OCI-LY1 (cell line): ENCODE data around the gene AQP1.

Experiments used
- H2AFZ ChIP-seq: fragments of 200-600 bp; sonication (generic), shearing (Covaris generic); 2 replicates; pipeline ENCODE4 v1.6.0; 2014; ENCODE audit warnings: antibody characterized with exemption, mild to moderate bottlenecking, low read length
- H3F3A ChIP-seq: fragments of 200-600 bp; sonication (generic), shearing (Covaris generic); 2 replicates; pipeline ENCODE4 v1.6.0; 2014; ENCODE audit warnings: mild to moderate bottlenecking, antibody characterized with exemption, low read length, moderate library complexity; ENCODE audit not compliant: insufficient read depth
- H3K27ac ChIP-seq: fragments of 200-600 bp; sonication (generic); 2 replicates; pipeline ENCODE4 v1.5.1; 2014; ENCODE audit warnings: low read length, mixed run types, mild to moderate bottlenecking, low read depth; ENCODE audit not compliant: poor library complexity, severe bottlenecking
- H3K27me3 ChIP-seq: fragments of 200-600 bp; sonication (generic); 2 replicates; pipeline ENCODE4 v1.6.0; 2014; ENCODE audit warnings: antibody characterized with exemption, mild to moderate bottlenecking, low read length, moderate library complexity; ENCODE audit not compliant: insufficient read depth
- H3K36me3 ChIP-seq: fragments of 200-600 bp; sonication (generic); 2 replicates; pipeline ENCODE4 v1.6.1; 2014; ENCODE audit warnings: mild to moderate bottlenecking, antibody characterized with exemption, low read length, moderate library complexity, mixed read lengths; ENCODE audit not compliant: insufficient read depth
- H3K4me1 ChIP-seq: fragments of 200-600 bp; sonication (generic); 2 replicates; pipeline ENCODE4 v1.5.1; 2014; ENCODE audit warnings: mild to moderate bottlenecking, low read length, moderate library complexity; ENCODE audit not compliant: insufficient read depth, severe bottlenecking
- H3K4me2 ChIP-seq: fragments of 200-600 bp; sonication (generic), shearing (Covaris generic); 2 replicates; pipeline ENCODE4 v1.6.1; 2014; ENCODE audit warnings: low read length
- H3K4me3 ChIP-seq: fragments of 200-600 bp; sonication (generic); 2 replicates; pipeline ENCODE4 v1.5.1; 2014; ENCODE audit warnings: low read length, low read depth, mild to moderate bottlenecking, mixed read lengths; ENCODE audit not compliant: poor library complexity, severe bottlenecking
- H3K79me2 ChIP-seq: fragments of 200-600 bp; shearing (Covaris generic); 2 replicates; pipeline ENCODE4 v1.6.1; 2016; ENCODE audit warnings: mixed run types, low read length, mixed read lengths; ENCODE audit not compliant: insufficient read depth
- H3K9ac ChIP-seq: fragments of 200-600 bp; sonication (generic), shearing (Covaris generic); 2 replicates; pipeline ENCODE4 v1.6.1; 2014; ENCODE audit warnings: mild to moderate bottlenecking, low read length, mixed read lengths
- H3K9me2 ChIP-seq: fragments of 200-600 bp; sonication (generic), shearing (Covaris generic); 2 replicates; pipeline ENCODE4 v1.6.1; 2014; ENCODE audit warnings: low read depth, mild to moderate bottlenecking, low read length, mixed read lengths
- H3K9me3 ChIP-seq: fragments of 200-600 bp; shearing (Covaris generic); 2 replicates; pipeline ENCODE4 v1.6.1; 2014; ENCODE audit warnings: low read length, mixed read lengths
- H4K20me1 ChIP-seq: fragments of 200-600 bp; sonication (generic), shearing (Covaris generic); 2 replicates; pipeline ENCODE4 v1.6.0; 2016; ENCODE audit warnings: mild to moderate bottlenecking, low read length; ENCODE audit not compliant: insufficient read depth
- EZH2 ChIP-seq: fragments of 200-600 bp; sonication (generic), shearing (Covaris generic); IDR thresholded peaks from 2 replicates; pipeline ENCODE4 v1.8.0; 2017; ENCODE audit warnings: borderline replicate concordance, mixed run types, mild to moderate bottlenecking, antibody characterized with exemption, low read length, moderate library complexity, mixed read lengths
- TF ChIP-seq, protein P1 (sequence below): fragments of 200-600 bp; sonication (generic), shearing (Covaris generic); IDR thresholded peaks from 2 replicates; pipeline ENCODE4 v1.5.1; 2017; ENCODE audit warnings: mild to moderate bottlenecking, antibody characterized with exemption, low read length, moderate library complexity, mixed read lengths

The AQP1 gene

DNA sequence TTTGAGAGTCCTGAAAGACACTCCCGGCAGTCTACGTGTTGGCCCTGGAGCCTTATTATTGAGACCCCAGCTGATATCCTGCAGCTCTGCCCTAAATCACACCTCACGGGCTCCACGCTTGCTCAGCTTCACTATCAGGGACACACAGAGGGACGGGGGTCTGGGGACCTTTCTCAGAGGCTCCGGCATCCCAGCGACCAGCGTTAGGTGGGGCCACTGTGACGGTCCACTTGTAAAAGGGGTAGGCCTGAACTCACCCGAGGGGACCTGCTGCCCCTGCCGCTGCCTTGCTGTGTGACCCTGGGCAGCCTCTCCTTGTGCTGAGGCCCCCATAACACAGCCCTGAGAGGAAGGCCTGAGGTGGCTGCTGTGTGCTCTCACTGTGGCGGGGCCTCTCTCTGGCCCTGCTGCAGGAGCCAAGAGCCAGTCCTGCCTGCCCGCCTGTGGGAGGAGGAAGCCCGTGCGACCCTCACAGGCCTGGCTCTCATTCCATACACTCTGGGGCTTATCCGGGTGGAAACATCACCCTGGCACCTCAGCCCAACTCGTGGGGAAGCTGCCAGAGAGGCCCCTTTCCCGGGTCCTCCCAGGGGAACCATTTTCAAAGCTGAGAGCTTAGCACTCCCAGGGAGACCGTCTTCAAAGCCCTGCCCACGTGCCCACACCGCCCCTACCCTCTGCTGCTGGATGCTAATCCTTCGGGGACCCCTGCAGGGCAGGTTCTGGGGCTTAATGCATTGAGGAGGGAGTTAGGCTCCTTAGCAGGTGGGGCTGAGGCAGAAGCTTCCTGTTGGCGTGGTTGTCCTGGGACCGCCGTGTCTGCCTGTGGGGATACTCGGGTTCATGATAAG lies 21.7 kb downstream of the AQP1 start:
- Histone ChIP-seq H3K27ac (no peak overlapping the region), H3K4me3 (no peak overlapping the region), H4K20me1 (no peaks in the 10 kb centered on the region), H3K9me3 (no peaks in the 10 kb centered on the region), H3K36me3 (no peaks in the 10 kb centered on the region), H3F3A (no peaks in the 10 kb centered on the region), H3K4me1 (no peaks in the 10 kb centered on the region), H2AFZ (no peak overlapping the region), H3K27me3 (no peaks in the 10 kb centered on the region; the same call in 1 of the 2 replicates), H3K9me2 (no peaks in the 10 kb centered on the region), H3K9ac (no peak overlapping the region), H3K79me2 (no peaks in the 10 kb centered on the region), H3K4me2 (no peak overlapping the region)
- TF ChIP-seq, protein P1, sequence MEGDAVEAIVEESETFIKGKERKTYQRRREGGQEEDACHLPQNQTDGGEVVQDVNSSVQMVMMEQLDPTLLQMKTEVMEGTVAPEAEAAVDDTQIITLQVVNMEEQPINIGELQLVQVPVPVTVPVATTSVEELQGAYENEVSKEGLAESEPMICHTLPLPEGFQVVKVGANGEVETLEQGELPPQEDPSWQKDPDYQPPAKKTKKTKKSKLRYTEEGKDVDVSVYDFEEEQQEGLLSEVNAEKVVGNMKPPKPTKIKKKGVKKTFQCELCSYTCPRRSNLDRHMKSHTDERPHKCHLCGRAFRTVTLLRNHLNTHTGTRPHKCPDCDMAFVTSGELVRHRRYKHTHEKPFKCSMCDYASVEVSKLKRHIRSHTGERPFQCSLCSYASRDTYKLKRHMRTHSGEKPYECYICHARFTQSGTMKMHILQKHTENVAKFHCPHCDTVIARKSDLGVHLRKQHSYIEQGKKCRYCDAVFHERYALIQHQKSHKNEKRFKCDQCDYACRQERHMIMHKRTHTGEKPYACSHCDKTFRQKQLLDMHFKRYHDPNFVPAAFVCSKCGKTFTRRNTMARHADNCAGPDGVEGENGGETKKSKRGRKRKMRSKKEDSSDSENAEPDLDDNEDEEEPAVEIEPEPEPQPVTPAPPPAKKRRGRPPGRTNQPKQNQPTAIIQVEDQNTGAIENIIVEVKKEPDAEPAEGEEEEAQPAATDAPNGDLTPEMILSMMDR: no peak
- no peak for TF ChIP-seq EZH2

DNA sequence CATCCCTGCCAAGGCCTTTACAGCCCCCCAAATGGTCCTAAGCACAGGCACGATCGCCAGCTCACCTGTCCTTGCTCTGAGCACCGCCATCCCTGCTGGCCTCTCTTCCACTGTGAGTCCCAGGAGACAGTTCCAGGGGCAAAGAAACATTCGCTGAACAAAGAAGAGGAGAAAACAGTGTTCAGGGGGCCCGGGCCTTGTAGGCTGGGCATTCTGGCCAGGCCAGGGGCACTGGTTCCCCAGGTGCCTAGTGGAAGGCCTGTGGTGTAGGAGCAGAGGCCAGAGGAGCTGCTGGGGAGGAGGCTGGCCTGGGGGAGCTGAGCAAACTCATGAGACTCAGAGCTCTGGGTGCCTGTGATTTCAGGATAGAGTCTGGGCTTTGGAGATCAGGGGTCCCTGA lies 22.6 kb downstream of the AQP1 start:
- Histone ChIP-seq H3K4me3 (no peak overlapping the region), H3K9me2 (no peaks in the 10 kb centered on the region), H3F3A (no peaks in the 10 kb centered on the region), H3K27ac (no peak overlapping the region), H3K79me2 (no peaks in the 10 kb centered on the region), H3K9ac (no peak overlapping the region), H3K36me3 (no peaks in the 10 kb centered on the region), H4K20me1 (no peaks in the 10 kb centered on the region), H2AFZ (no peak overlapping the region), H3K4me2 (no peak overlapping the region), H3K4me1 (no peaks in the 10 kb centered on the region), H3K27me3 (no peaks in the 10 kb centered on the region; the same call in 1 of the 2 replicates), H3K9me3 (no peaks in the 10 kb centered on the region)
- TF ChIP-seq EZH2: no peak
- TF ChIP-seq, protein P1: no peak

DNA sequence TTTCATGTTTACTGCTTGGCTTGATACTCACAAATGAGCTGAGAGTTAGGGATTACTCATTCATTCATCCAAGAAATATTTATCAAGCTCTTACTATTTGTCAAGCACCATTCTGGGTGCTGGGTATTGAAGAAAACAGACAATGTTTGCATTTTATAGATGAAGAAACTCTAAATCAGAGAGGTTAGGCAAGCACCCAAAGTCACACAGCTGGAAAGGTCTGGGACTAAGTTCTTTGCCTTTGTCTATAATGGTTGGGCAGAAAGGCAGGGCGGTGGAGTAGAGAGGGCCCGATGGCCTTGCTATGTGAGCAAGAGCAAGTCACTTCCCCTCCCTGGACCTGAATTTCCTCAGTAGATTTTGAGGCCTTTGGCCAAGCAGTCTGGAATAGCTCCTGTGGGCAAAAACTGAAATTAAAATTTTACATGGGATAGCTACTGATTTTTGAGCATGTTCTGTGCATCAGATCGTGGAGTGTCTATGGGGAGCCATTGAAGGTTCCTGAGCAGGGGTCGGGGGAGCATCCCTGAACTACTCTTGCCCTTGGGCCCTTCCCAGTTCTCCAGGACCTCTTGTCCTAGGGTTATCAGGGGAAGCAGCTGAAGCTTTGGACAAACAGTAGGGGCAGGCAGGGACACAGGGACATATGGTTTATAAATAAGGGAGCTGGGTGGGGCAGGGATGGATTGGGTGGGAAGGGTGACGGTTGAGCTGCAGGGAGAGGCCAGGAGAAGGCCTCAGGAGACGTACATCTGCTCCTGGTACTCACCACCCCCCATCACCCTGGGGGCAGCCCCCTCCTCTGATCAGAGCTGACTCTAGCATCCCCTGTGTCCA lies 23.3 kb downstream of the AQP1 start:
- no peaks in the 10 kb centered on the region for H3F3A ChIP-seq
- no peak overlapping the region for H3K9ac ChIP-seq
- H2AFZ ChIP-seq: no peak overlapping the region
- no peak overlapping the region for H3K4me3 ChIP-seq
- H3K9me2 ChIP-seq: no peaks in the 10 kb centered on the region
- no peak overlapping the region for H3K27ac ChIP-seq
- H4K20me1 ChIP-seq: no peaks in the 10 kb centered on the region
- TF ChIP-seq, protein P1: no peak
- no peak for TF ChIP-seq EZH2
- no peaks in the 10 kb centered on the region for H3K79me2 ChIP-seq
- H3K9me3 ChIP-seq: no peaks in the 10 kb centered on the region
- H3K4me2 ChIP-seq: no peak overlapping the region
- H3K4me1 ChIP-seq: no peaks in the 10 kb centered on the region
- H3K36me3 ChIP-seq: no peaks in the 10 kb centered on the region
- no peaks in the 10 kb centered on the region for H3K27me3 ChIP-seq
